DMS153 (cell line): ENCODE measurements around the gene BMP7.
"Not testable (repeated sequence)": the region's sequence is repeated elsewhere in the genome, so short reads cannot be mapped to it uniquely, and the experiment has no call there.

ENCODE experiments used
- DNase-seq: peaks from one replicate; lab custom pipeline; 2025; lab: John Stamatoyannopoulos, UW

Gene BMP7

DNA sequence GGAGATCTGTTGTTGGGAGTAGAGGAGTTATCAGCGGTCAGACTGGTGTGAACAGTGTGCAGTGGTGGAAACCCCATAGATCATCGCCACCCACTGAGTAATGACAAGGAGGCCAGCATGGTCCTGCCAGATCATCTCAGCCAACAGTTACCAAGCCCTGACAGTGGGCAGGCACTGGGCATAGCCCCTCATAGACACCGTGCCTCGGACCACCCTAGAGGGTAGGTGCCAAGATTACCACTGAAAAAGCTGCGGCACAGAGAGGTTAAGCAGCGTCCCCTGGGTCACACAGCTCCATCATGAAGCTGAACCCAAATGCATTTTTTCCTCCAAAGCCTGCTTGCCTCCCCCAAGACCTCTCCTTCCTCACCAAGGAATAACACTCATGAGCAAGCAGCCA, 21.5 kb upstream of the BMP7 start:
- DNase-seq, result no peak

DNA sequence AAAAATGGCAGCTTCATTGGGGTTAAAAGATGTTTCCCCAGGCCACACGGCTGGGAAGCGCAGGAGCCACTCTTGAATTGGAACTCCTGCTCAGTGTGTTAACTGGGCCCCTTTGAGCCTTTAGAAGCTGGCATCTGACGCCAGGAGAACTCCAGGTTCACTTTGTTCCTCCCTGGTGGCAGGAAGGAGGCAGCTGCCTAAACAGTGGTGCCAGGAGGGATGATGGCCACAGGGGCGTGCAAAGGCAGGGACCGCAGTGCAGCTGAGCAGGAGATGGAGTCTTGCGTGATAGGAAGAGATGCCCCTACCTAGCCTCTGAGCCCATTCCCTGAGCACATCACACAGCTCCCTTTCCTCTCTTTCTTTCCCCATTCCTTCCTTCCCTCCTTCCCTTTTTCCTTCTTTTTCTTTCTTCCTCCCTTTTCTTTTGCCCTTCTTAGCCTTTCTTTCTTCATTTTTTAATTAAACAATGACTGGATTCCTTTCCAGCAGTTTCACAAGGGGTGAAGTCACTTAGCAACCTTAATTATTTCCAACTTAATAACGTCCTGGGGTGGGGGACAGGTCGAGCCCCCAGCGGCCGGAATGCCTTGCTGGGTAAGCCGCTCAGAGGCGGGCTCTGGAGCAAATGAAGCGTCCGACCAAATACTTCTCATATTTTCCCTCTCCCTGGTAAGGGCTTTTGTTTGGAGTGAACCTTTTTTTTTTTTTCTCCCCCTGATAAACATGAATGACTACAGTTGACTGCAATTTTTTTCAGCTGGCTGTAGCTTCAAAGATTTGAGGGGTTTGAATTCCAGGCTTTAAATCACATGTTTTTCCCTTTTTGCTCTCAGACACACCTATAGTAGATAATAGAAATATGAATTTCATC, 20.8 kb upstream of the BMP7 start:
- DNase-seq, result no peak

DNA sequence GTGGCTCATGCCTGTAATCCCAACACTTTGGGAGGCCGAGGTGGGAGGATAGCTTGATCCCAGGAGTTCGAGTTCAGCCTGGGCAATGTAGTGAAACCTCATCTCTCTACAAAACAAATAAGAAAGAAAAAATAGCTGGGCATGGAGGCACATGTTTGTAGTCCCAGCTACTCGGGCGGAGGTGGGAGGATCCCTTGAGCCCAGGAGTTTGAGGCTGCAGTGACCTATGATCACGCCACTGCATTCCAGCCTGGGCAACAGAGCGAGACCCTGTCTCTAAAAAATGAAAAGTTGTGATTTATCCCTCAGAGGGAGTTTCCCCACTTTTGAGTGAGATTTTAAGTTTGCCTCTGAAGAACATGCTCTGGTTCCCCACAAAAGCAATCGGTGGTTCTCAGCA, 17.4 kb upstream of the BMP7 start:
- DNase-seq, result no peak

DNA sequence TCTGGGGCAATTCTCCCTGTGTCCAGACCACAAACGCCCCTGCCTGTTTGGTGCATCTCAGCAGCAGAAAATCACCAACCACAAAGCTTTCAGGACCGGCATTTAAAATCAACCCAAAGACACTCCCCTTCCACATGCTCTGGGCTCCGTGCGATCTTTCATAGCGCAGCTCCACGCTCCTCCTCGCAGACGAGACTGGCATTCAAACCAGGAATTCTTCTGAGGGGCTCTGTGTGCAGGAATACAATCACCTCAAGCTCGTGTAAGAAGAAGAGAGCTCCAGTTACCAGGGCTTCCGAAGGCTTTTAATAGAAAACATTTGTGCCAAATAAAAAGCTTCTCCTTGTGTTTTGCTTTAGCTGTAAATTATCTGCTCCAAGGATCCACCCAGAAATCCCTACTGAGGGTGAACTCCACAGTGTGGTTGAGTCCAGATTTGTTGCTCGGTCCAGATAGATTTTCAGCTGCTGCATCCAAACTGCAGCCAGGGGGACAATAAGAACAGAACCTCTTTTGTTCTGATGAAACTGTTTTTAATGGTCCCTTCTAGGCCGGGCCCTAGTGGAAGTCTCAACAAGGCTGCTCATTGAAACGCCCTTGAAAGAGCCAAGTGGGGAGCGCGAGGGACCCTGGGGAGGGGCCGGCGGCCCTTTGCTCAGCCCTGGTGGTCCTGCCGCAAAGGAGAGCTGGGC, 16.4 kb upstream of the BMP7 start:
- no peak for DNase-seq

DNA sequence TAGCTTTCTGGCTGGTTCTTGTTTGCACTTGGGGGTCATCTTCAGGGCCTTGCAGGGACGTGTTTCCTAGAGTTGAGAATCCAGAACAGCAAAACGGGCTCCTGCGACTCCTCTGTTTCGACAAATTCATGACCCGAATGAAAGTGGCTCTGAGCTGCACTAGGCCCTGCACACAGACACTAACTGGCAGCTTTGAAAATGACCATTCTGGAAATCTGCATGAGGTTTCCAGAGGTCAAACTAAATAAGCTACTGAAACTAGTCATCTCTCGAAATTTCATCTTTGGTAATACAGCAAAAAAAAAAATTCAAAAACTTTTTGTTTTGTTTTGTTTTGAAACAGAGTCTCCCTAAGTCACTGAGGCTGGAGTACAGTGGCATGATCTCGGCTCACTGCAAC, 15.5 kb upstream of the BMP7 start:
- no peak for DNase-seq

DNA sequence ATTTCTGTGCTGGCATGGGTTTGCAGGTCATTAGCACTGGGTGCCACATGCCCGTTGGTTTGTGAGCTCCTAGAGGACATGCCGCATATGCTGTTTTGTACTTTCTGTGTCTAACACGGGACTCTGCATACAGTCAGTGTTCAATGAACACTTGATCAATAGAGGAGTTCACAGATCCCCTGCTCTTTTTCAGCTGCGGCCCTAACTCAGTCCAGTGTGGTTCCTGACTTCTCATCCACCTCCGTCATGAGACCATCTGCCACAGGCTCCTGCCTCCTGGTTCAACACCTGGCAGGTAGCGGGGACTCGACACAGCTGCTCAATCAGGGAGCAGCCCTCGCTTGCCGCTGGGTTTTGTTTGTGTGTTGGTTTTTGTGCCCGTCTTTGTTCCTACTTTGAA, 13.8 kb upstream of the BMP7 start:
- DNase-seq, result no peak

DNA sequence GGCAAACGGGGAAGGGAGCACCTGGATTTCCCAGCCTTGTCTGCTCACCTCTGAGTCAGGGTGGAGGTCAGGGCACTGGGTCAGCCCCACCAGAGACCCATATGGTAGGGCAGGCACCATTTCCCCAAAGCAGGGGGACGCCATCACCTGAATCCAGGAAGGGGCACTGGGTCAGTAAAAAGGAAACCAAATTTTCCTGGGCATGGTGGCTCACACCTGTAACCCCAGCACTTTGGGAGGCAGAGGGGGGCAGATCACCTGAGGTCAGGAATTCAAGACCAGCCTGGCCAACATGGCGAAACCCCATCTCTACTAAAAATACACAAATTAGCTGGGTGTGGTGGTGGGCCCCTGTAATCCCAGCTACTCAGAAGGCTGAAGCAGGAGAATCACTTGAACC, 13.1 kb upstream of the BMP7 start:
- not testable (repeated sequence) for DNase-seq

DNA sequence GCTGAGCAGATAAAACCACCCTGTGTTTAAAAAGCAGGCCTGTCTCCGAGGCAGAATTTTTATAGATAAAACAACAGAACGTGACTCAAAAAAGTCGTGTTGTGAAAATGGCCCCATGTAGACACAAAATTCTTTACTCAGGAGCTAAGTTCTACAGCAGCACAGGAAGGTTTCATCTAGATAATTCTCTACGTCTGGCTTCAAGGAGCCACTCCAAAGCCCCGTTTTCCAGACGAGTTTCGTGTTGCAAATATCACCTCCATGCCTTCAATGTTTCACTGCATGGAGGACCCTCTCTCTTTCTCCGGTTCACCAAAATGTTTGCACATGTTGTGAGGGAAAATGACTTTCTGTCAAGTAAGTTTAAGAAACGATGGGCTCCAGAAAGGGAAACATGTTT, 12.0 kb upstream of the BMP7 start:
- DNase-seq, result no peak

DNA sequence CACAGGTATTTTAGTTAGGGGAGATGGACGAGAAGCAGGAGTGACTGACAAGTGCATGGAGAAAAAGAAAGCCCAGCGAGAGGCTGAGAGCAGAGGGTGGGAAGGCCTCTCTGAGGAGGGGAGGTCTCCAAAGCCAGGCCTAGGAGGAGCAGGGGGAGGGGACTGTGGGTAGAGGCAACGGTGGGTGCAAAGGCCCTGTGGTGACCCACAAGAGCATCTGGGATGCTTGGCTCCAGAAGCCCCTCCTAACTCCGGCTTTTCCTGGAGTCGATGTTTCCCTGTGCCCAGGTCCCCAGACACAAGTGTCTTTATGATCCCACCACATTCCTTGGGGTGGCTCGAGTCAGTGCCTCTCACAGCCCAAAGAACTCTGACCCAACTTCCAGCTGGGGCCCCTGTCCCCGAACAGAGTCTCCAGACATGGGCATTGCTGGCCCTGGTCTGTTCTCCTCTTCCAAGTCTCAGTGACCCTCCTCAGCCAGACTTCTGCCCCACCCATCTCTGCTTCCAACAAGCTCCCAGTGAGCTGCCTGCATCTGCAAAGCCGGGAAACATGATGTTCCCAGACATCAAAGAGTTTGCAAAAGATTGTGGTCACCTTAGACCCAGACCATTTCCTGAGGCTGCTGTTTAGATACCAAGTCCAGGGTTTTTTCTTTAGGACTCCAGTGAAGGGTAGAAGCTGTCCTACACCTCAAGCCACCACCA, 11.1 kb upstream of the BMP7 start:
- DNase-seq, result no peak

DNA sequence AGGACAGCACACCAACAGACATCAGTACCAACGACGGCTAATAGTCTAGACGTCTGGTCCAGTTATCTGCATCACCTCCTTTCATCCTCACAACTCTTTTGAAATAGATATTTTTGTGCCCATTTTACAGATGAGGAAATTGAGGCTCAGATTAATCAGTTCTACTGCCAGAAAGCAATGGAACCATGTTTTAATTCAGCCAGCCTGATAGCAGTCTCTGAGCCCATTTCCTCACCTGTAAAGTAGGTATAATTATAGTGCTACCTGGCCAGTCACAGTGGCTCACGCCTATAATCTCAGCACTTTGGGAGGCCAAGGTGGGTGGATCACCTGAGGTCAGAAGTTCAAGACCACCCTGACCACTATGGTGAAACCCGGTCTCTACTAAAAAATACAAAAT, 9.8 kb upstream of the BMP7 start:
- DNase-seq, result no peak

DNA sequence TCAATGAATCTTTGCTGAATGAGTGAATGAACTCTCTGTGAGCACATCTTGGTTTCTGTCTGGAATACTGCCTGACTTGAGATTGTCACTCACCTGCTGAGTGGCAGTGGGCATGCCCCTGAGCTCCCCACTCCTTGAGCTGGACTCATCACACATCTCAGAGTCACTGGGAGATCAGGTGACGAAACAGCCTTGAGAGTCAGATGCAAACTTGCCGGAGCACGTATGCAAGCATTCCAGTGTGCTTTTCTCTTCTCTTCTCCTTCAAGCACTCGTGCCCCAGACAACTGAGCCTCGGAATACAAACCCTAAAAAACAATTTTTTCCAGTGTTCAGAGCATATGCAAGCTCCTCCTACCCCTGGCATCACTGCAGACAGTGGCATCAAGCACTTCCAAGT, 9.4 kb upstream of the BMP7 start:
- no peak for DNase-seq

DNA sequence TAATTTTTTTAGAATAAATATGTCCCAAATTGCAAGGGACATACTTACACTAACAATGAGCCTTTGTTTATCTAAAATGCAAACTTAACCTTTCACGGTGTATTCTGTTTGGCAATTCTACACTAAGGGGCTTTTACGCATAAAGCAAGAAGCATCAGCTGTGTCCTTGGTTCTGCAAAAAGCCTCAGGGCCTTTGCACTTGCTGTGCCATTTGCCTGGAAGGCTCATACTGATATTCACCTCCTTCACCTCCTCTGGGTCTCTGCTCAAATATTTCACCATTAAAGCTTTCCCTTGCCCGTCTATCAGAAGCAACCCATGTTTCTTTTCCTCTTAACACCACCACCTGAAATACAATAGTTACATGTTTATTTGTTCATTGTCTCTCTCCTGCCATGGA, 8.9 kb upstream of the BMP7 start:
- DNase-seq, result no peak

DNA sequence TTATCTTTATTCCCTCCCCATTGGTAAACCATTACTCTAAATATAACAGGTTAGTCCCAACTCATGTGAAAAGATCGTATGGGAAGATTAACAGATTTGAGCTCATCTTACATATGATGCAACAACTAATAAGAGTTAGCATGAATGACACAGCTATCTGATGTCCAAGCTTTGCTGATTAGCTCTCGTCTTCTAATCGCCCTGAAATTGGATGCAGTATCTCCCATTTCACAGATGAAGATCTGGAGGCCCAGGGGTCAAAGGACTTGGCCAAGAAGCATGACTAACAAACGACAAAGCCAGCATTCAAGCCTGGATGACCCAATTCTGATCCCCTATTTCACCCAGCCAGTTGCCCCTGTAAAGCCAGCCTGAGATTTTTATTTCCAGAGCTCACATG, 8.4 kb upstream of the BMP7 start:
- no peak for DNase-seq

DNA sequence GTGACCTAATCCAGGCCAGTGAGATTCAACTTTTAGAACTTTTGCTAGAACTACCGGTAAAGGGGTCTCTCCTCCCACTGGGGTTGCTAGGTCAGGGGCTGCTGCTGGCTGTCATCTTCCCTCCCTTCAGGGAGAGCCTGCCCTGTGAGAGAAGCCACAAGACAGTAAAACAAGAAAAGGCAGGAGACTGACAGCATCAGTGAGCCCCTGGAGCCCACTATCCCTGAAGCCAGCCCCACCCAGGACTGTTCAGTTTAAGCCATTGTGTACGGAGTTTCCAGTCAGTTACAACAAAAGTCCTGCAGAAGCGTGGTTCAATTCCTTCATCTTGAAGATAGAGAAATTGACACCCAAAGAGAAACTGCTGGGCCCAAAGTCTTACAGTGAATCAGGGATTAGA, 7.9 kb upstream of the BMP7 start:
- no peak for DNase-seq

DNA sequence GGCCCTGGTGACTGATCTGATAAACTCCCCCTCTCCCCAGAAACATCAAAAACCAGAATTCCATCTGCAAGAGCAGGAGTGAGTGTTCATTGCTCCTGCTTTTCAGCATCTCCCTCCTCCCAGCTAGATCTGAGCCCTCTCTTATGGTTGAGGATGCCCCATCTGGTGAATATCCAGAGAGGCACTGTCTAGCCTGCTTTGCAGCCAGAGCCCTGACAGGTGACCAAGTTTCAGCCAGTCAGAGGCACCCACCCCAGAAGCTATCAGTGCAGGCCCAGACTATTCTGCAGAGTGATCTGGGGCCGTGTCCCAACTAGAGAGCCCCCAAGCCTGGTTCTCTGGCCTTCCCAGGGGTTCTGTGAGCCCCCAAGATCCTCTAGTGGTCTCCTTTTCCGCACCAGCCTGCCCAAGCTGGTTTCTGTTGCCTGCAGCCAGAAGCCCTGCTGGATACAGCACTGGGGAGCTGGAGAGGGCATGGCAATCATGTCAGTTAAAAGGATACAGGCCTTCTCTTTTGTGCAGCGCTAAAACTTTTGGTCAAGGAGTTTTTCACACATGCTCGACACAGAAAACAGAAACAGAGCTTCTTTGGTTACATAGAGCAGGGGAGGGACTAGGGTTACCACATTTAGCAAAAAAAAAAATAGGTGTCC, 6.6 kb upstream of the BMP7 start:
- DNase-seq, result no peak

DNA sequence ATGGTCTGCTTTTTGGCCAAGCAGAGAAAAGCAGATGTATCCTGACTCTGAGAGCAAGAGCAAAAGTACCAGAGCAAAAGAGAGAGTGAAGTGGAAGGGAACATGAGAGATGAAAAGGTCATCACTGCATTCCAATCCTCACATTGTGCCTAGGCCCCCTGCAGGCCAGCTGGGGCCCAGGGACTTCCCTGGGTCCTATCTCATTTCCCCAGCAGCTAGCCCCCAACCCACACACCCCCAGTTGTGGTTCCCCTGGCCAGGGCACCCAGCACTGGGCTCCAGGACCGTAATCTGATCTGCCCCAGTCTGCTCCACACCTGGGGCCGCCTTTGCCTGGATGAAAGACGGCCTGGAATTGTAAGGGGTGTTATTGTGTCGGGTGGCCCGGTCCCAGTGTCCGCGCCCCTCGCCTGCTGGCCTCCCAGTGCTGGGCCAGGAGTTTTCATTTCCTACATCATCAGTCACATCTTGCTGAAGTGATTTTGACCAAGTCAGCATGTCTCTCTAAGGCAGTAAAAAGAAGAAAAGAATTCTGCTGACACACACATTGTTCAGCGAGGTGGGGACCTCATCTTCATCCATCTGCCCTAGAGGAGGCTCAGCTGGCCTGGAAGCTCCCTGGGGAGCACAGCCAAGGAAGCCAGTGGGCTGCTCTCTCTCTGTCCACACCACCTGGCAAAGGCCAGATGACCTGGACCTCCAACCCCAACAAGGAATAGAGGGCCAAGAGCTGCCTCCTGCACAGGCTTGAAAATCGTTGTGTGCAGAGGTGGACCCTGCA, 4.0 kb upstream of the BMP7 start:
- DNase-seq, result no peak

DNA sequence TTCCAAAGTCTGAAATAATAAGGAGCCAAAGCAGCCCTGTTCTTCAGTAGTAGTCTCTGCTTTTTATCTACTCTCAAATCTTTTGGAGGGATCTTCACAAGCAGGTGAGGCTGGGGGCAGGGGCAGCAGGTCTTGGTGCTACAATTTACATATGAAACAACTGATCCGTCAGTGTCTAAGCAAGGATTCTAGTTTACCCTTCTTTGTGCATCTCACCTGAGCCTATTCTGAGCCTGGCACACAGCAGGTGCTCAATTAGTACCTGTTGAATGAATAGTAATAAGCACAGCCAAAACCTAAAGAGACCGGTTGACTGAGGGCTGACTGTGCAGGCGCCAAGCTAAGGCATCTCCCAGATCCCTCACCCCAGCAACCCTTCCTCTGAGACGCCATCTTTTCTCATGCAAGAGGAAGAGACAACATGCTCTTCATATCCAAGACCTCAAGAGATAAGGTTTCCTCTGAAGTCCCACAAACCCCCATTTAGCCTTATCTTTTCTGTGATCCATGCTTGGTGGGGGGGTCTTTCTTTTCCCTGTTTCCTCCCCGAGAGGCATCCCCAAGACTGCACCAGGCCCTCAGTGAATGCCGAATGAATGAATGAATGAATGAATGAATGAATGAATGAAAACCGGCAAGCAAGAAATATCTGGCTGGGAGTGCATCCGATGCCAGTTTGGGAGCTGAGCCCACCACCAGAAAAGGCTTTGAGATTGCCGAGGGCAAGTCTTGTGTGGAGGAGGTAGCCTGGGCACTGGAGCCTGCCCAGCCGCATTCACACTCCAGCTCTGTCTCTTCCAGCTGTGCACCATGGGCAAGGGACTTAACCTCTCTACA, 2.9 kb upstream of the BMP7 start:
- DNase-seq, result no peak

DNA sequence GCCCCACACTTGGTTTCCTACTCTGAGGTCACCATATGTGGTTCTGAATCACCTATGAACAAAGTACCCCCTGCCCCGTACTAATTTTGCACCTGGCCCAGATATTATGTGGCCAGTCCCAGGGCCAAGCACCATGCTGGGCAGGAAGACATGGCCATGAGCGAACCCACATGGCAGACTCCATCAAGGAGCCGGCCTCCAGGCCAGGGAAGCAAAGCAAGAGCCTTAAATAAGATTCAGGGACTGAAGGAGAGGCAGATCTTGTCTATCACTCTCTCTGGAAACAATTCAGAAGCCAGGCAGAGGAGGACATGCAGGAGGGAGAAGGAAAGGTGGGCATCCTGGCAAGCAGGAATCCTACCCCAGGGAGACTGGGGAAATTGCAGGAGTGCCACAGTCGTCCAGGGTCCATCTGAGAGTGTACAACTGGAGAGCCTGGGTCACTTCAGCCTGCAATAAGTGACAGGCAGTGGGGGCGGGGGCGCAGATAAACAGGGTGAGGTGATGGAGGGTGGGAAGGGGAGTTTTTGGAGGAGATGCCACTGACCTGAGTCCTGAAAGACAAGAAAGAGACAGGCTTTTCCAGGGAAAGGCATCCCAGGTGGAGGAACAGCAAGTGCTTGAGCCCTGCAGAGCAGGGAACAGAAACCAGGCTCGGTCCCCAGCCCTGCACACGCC, 2.1 kb upstream of the BMP7 start:
- no peak for DNase-seq

DNA sequence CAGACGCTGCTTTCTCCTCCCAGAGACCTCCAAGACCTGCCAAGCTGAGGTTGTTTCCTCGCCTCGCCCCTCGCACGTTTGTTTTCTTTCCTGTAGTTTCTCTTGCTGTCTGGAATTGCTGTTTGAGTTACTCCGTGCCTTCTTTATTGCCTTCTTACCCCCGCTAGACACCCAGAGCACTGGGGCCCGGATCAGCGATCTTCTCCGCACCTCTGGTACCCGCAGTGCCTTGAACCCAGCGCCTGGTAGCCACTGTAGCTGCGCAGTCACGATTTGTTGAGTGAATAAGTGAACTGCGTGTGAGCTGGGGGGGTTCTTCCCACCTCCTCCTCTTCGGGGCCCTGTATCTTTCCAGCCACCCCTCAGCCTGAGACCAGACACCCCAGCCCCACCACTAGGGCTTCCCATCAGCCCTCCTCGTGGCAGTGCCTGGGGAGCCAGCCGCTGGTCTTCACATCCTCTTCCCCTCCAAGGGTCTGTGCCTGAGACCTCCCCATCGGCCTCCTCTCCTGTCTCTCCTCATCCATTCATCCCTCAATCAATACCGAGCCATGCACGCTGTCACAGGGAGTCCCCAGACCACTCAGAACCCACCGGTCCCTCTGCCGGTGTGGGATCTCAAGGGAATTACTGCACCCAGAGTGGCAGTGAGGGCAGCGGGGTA, 849 bp upstream of the BMP7 start:
- no peak for DNase-seq

DNA sequence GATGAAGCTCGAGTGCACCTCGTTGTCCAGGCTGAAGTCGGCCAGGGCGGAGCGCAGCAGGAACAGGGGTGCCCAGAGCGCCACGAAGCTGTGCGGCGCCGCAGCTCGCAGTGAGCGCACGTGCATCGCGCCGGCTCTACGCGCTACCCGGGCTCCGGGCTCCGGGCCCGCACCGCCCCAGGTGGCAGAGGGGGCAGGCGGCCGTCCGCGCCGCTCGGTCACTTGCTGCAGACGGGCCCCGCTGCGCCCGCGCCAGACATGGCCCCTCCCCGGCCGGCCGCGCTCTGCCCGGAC, 497 bp downstream of the BMP7 start:
- no peak for DNase-seq
